ENCODE results near the gene TSG101.

DNA sequence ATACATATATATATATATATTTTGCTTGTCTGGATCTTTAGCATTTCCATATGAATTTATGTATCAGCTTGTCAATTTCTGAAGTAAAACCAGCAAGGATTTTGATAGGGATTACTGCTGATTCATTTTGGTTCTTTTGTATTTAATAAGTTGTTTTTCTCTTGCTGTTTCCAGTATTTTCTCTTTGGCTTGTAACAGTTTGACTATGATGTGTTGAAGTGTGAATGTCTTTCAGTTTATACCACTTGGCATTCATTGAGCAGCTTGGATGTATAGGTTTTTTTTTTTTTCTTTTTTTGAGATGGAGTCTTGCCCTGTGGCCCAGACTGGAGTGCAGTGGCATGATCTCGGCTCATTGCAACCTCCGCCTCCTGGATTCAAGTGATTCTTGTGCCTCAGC, 58.7 kb downstream of the TSG101 start:
- TF ChIP-seq, protein P1, sequence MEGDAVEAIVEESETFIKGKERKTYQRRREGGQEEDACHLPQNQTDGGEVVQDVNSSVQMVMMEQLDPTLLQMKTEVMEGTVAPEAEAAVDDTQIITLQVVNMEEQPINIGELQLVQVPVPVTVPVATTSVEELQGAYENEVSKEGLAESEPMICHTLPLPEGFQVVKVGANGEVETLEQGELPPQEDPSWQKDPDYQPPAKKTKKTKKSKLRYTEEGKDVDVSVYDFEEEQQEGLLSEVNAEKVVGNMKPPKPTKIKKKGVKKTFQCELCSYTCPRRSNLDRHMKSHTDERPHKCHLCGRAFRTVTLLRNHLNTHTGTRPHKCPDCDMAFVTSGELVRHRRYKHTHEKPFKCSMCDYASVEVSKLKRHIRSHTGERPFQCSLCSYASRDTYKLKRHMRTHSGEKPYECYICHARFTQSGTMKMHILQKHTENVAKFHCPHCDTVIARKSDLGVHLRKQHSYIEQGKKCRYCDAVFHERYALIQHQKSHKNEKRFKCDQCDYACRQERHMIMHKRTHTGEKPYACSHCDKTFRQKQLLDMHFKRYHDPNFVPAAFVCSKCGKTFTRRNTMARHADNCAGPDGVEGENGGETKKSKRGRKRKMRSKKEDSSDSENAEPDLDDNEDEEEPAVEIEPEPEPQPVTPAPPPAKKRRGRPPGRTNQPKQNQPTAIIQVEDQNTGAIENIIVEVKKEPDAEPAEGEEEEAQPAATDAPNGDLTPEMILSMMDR (IDR thresholded peaks at IDR 0.05): no peak
- no peak for TF ChIP-seq POLR2AphosphoS5 (IDR thresholded peaks at IDR 0.05)
- TF ChIP-seq POLR2A (IDR thresholded peaks at IDR 0.05): no peak
- no peak for TF ChIP-seq EP300 (IDR thresholded peaks at IDR 0.05)

Measured in suprapubic skin (tissue), 4 donors.